Stimulated activated CD4-positive, alpha-beta T cell treated with anti-CD3 and anti-CD28 coated beads, Interleukin-12 subunit alpha, Interleukin-12 subunit beta, amount 100 ng/mL, for 48 hours (primary cell): ENCODE measurements around the gene SELENOW.

Source experiments
- DNase-seq, 3 donors: peaks; one replicate each; pipeline ENCODE4 v3.0.0-alpha.2; 2020; ENCODE audit warnings: low read depth in 2 of 3, low spot score in 1 of 3

The SELENOW gene

GRCh38 chr19:47820410-47820809, 41.9 kb downstream of the SELENOW start:
- DNase-seq: no peak

- no peak for DNase-seq
Measured at GRCh38 chr19:47821460-47822020, 43.0 kb downstream of the SELENOW start, which contains the start of gene CRX. CRX (plus strand) TSS chr19:47821937; CDS start chr19:47834444, 12,507 bp downstream.

DNA sequence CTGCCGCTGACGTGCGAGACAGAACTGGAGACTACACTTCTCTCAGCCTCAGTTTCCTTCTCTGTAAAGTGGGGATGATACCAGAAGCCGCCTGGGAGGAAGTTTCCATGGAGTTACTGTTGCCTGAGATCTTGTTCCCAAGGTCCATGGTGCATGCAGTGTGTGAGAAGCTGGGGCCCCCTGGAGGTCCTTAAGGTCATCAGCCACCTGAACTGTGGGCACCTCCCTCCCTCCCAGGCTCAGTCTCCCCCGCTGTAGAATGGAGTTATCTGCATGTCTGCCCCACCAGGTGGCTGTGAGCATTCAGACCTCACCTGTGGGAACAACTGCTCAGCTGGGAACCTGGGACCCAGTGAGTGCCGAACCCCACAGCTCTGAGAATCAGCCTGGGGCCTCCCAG, 45.9 kb downstream of the SELENOW start:
- no peak for DNase-seq

- no peak for DNase-seq
Measured at GRCh38 chr19:47826800-47827199, 48.3 kb downstream of the SELENOW start.

GRCh38 chr19:47832723-47833122, 54.2 kb downstream of the SELENOW start:
- DNase-seq: no peak
